HUDEP-2 (cell line): ENCODE data around the gene PLSCR3.

ENCODE experiments used
- DNase-seq, 76 experiments: peaks; one replicate each; lab custom pipeline; 2025; ENCODE audit not compliant: unreplicated experiment in 76 of 76; lab: John Stamatoyannopoulos, UW

Gene PLSCR3

GRCh38 chr17:7426896-7427489 lies 32.7 kb upstream of the PLSCR3 start:
- no peak for DNase-seq

GRCh38 chr17:7426203-7426863 lies 32.0 kb upstream of the PLSCR3 start:
- DNase-seq = no peak

- DNase-seq = no peak
Observed at GRCh38 chr17:7425756-7426155, 31.4 kb upstream of the PLSCR3 start.

GRCh38 chr17:7425316-7425715 lies 31.0 kb upstream of the PLSCR3 start, which contains the start of gene SPEM2:
Gene SPEM2 (plus strand): TSS chr17:7425616. CDS start chr17:7425689, 73 bp downstream.
- no peak for DNase-seq

GRCh38 chr17:7423679-7424078 lies 29.4 kb upstream of the PLSCR3 start:
- DNase-seq = no peak

GRCh38 chr17:7421186-7421585 lies 26.9 kb upstream of the PLSCR3 start:
- no peak for DNase-seq

- no peak for DNase-seq
Observed at GRCh38 chr17:7419819-7420610, 25.7 kb upstream of the PLSCR3 start, which contains the start of gene SPEM1. Gene SPEM1 (plus strand): TSS chr17:7420324. CDS start chr17:7420385, 61 bp downstream.

- no peak for DNase-seq
Observed at GRCh38 chr17:7418472-7419152, 24.3 kb upstream of the PLSCR3 start.

- DNase-seq = no peak
Observed at GRCh38 chr17:7417056-7417655, 22.8 kb upstream of the PLSCR3 start.

GRCh38 chr17:7416323-7416722 lies 22.0 kb upstream of the PLSCR3 start:
- DNase-seq = peak in 2 of 76 experiments; percentile 2 to 5

- DNase-seq = no peak
Observed at GRCh38 chr17:7415784-7416183, 21.5 kb upstream of the PLSCR3 start.

- DNase-seq = no peak
Observed at GRCh38 chr17:7414837-7415236, 20.5 kb upstream of the PLSCR3 start.

- DNase-seq = no peak
Observed at GRCh38 chr17:7413346-7413985, 19.1 kb upstream of the PLSCR3 start.

- no peak for DNase-seq
Observed at GRCh38 chr17:7411427-7411750, 17.1 kb upstream of the PLSCR3 start.

- DNase-seq = no peak
Observed at GRCh38 chr17:7410634-7411426, 16.5 kb upstream of the PLSCR3 start.

- DNase-seq = no peak
Observed at GRCh38 chr17:7409716-7410115, 15.4 kb upstream of the PLSCR3 start.

GRCh38 chr17:7408863-7409262 lies 14.5 kb upstream of the PLSCR3 start:
- no peak for DNase-seq

- DNase-seq = peak in 4 of 76 experiments; percentile 9 to 17 (median 13)
Observed at GRCh38 chr17:7408252-7408727, 14.0 kb upstream of the PLSCR3 start.

GRCh38 chr17:7407485-7408251 lies 13.3 kb upstream of the PLSCR3 start, which contains the start of gene NLGN2:
Gene NLGN2 (plus strand): TSS chr17:7407845. CDS start chr17:7408256, 411 bp downstream.
- no peak for DNase-seq
